Neural cell (in vitro differentiated cells): ENCODE data around the gene SLC1A3.

Source experiments
- CTCF ChIP-seq: fragments of 450-650 bp; IDR thresholded peaks from 2 replicates; pipeline ENCODE4 v1.5.1; 2014; ENCODE audit warnings: antibody characterized with exemption, mild to moderate bottlenecking, moderate library complexity; ENCODE audit not compliant: poor library complexity, severe bottlenecking
- EZH2 ChIP-seq: fragments of 200-600, 300-800 bp; shearing (Covaris generic), sonication (generic); IDR thresholded peaks from 2 replicates; pipeline ENCODE4 v1.6.1; 2014; ENCODE audit warnings: antibody characterized with exemption, low read length, borderline replicate concordance, mild to moderate bottlenecking; ENCODE audit not compliant: insufficient read depth, poor library complexity, severe bottlenecking
- MXI1 ChIP-seq: fragments of 450-650 bp; conservative IDR thresholded peaks from 2 replicates; pipeline ENCODE4 v1.6.1; 2014; ENCODE audit warnings: antibody characterized with exemption, mild to moderate bottlenecking; ENCODE audit not compliant: poor library complexity, severe bottlenecking
- POLR2AphosphoS5 ChIP-seq: IDR thresholded peaks from 2 replicates; pipeline ENCODE4 v1.6.1; 2012

- TF ChIP-seq CTCF (no peak), POLR2AphosphoS5 (no peak), EZH2 (no peak), MXI1 (no peak)
These were observed 73.7 kb downstream of the SLC1A3 start for GRCh38 chr5:36680066-36680465.
